Activated CD4-positive, CD25-positive, alpha-beta regulatory T cell (primary cell): ENCODE results near the gene PDK2.
"Not testable (repeated sequence)": the region's sequence is repeated elsewhere in the genome, so short reads cannot be mapped to it uniquely, and the experiment has no call there.

Experiments
- DNase-seq, 4 experiments: peaks; one replicate each; lab custom pipeline; 2025; lab: John Stamatoyannopoulos, UW

PDK2 gene

GRCh38 chr17:50058296-50058953 lies 36.7 kb upstream of the PDK2 start:
- DNase-seq: no peak

GRCh38 chr17:50059256-50059655 lies 35.9 kb upstream of the PDK2 start:
- no peak for DNase-seq

GRCh38 chr17:50059759-50060273 lies 35.3 kb upstream of the PDK2 start:
- DNase-seq: no peak

GRCh38 chr17:50060951-50061712 lies 34.0 kb upstream of the PDK2 start:
- DNase-seq: no peak

GRCh38 chr17:50061713-50062045 lies 33.5 kb upstream of the PDK2 start:
- DNase-seq: not testable (repeated sequence)

GRCh38 chr17:50062293-50063243 lies 32.6 kb upstream of the PDK2 start:
- DNase-seq: no peak

GRCh38 chr17:50063561-50064252 lies 31.4 kb upstream of the PDK2 start:
- DNase-seq: no peak

GRCh38 chr17:50064253-50065001 lies 30.7 kb upstream of the PDK2 start:
- no peak for DNase-seq

GRCh38 chr17:50065056-50065455 lies 30.1 kb upstream of the PDK2 start:
- no peak for DNase-seq

- no peak for DNase-seq
Measured at GRCh38 chr17:50066995-50067394, 28.2 kb upstream of the PDK2 start.

GRCh38 chr17:50067996-50068395 lies 27.2 kb upstream of the PDK2 start:
- no peak for DNase-seq

GRCh38 chr17:50070908-50071680 lies 24.1 kb upstream of the PDK2 start:
- DNase-seq: no peak

- DNase-seq: no peak
Measured at GRCh38 chr17:50071692-50072091, 23.5 kb upstream of the PDK2 start.

GRCh38 chr17:50072130-50072529 lies 23.0 kb upstream of the PDK2 start:
- no peak for DNase-seq

- DNase-seq: no peak
Measured at GRCh38 chr17:50072925-50073324, 22.2 kb upstream of the PDK2 start.

- DNase-seq: no peak
Measured at GRCh38 chr17:50074227-50074626, 20.9 kb upstream of the PDK2 start.

- DNase-seq: no peak
Measured at GRCh38 chr17:50075446-50076032, 19.6 kb upstream of the PDK2 start.

- DNase-seq: no peak
Measured at GRCh38 chr17:50076221-50076590, 18.9 kb upstream of the PDK2 start.

- DNase-seq: no peak
Measured at GRCh38 chr17:50076591-50077235, 18.4 kb upstream of the PDK2 start.
